ENCODE results near the gene LCE1E.

LCE1E gene

DNA sequence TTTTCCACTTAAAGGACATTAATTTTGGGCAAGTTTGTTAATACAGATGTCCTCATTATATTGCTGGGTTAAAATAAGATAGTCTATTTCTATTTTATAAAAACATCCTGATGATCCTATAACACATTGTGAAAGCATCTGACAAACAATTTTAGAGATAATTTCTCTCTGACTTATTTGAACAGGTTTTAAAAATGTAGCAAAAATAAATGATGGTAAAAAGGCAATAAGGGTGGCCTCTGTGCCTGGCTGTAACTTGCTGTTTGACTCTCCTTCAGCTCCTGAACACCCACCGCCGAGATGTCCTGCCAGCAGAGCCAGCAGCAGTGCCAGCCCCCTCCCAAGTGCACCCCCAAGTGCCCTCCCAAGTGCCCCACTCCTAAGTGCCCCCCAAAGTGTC lies 41.1 kb downstream of the LCE1E start, which contains the start of gene LCE1A:
Gene LCE1A (plus strand): TSS at position 301 of the 400 bp plus-strand sequence. CDS start 0 bp downstream, at position 301.
- DNase-seq (ENCODE audit: low read depth): no peak
- H3K4me3 ChIP-seq (ENCODE audit: control insufficient read depth, low read depth, low read length): no peak within 1 kb of the TSS
- TF ChIP-seq, protein P1, sequence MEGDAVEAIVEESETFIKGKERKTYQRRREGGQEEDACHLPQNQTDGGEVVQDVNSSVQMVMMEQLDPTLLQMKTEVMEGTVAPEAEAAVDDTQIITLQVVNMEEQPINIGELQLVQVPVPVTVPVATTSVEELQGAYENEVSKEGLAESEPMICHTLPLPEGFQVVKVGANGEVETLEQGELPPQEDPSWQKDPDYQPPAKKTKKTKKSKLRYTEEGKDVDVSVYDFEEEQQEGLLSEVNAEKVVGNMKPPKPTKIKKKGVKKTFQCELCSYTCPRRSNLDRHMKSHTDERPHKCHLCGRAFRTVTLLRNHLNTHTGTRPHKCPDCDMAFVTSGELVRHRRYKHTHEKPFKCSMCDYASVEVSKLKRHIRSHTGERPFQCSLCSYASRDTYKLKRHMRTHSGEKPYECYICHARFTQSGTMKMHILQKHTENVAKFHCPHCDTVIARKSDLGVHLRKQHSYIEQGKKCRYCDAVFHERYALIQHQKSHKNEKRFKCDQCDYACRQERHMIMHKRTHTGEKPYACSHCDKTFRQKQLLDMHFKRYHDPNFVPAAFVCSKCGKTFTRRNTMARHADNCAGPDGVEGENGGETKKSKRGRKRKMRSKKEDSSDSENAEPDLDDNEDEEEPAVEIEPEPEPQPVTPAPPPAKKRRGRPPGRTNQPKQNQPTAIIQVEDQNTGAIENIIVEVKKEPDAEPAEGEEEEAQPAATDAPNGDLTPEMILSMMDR (conservative IDR thresholded peaks at IDR 0.05; ENCODE audit: control insufficient read depth, insufficient read depth, low read depth, low read length): no peak

DNA sequence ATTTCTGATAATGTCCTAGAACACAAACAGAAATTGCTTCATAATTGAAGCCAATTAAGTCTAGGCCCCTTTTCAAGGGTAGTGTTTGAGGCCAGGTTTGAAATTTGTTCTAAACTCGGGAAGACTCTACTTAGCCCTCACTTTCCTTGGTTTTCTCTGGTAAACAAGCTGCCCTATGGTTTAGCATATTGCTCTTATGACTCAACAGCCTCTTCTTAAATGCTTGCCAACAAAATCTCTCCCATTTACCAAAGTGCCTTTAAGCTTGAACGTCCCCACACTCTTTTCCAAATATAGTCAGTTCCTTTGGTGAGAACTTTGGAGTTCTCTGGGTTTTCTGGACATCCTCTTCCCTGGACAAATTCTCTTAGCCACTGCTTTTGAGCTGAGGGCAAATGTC lies 50.8 kb downstream of the LCE1E start:
- DNase-seq (ENCODE audit: low read depth): peak; percentile 8
- TF ChIP-seq, protein P1 (conservative IDR thresholded peaks at IDR 0.05; ENCODE audit: control insufficient read depth, insufficient read depth, low read depth, low read length): no peak
- H3K4me3 ChIP-seq (ENCODE audit: control insufficient read depth, low read depth, low read length): no peak overlapping the region
